HepG2 (cell line): ENCODE data around the gene FIZ1. TPM values are rescaled to one million over a fixed set of nuclear protein-coding genes. Genes with fewer than 3 reads are reported as not detected.

ENCODE experiments used
- DMAP1 ChIP-seq: IDR thresholded peaks from 2 replicates; pipeline ENCODE4 v1.6.1; 2016
- KDM6A ChIP-seq: IDR thresholded peaks from 2 replicates; pipeline ENCODE4 v1.6.1; 2016; ENCODE audit warnings: low read depth
- SKIL ChIP-seq: sonication (generic); formaldehyde crosslinking; IDR thresholded peaks from 2 replicates; pipeline ENCODE4 v1.8.0; 2022; ENCODE audit warnings: missing genetic modification reagents, mild to moderate bottlenecking, moderate library complexity, borderline replicate concordance
- SMAD3 ChIP-seq: sonication (generic); formaldehyde crosslinking; IDR thresholded peaks from 2 replicates; pipeline ENCODE4 v1.4.0; 2020; ENCODE audit warnings: missing genetic modification reagents
- SOX5 ChIP-seq: IDR thresholded peaks from 2 replicates; pipeline ENCODE4 v1.6.1; 2016; ENCODE audit warnings: borderline replicate concordance
- SRSF9 ChIP-seq: fragments of 200-400 bp; formaldehyde crosslinking; IDR thresholded peaks from 2 replicates; pipeline ENCODE4 v1.6.1; 2018; ENCODE audit warnings: borderline replicate concordance, mild to moderate bottlenecking, low read depth, low read length; ENCODE audit not compliant: insufficient read depth, poor library complexity, severe bottlenecking
- THAP8 ChIP-seq: sonication (generic); formaldehyde crosslinking; IDR thresholded peaks from 2 replicates; pipeline ENCODE4 v1.5.1; 2020; ENCODE audit warnings: missing genetic modification reagents, mild to moderate bottlenecking, borderline replicate concordance
- THRA ChIP-seq: sonication (generic); formaldehyde crosslinking; IDR thresholded peaks from 2 replicates; pipeline ENCODE4 v1.4.0; 2020; ENCODE audit warnings: missing genetic modification reagents, borderline replicate concordance
- ZBTB44 ChIP-seq: sonication (generic); formaldehyde crosslinking; IDR thresholded peaks from 2 replicates; pipeline ENCODE4 v1.4.0; 2020; ENCODE audit warnings: missing genetic modification reagents
- ZFP62 ChIP-seq: sonication (generic); formaldehyde crosslinking; IDR thresholded peaks from 2 replicates; pipeline ENCODE4 v1.4.0; 2020; ENCODE audit warnings: missing genetic modification reagents
- ZNF20 ChIP-seq: sonication (generic); formaldehyde crosslinking; IDR thresholded peaks from 2 replicates; pipeline ENCODE4 v1.4.0; 2020; ENCODE audit warnings: mild to moderate bottlenecking, moderate library complexity, missing genetic modification reagents
- ZNF550 ChIP-seq: sonication (generic); formaldehyde crosslinking; IDR thresholded peaks from 2 replicates; pipeline ENCODE4 v1.4.0; 2020; ENCODE audit warnings: mild to moderate bottlenecking, missing genetic modification reagents, borderline replicate concordance
- ZNF570 ChIP-seq: sonication (generic); formaldehyde crosslinking; IDR thresholded peaks from 2 replicates; pipeline ENCODE4 v1.4.0; 2020; ENCODE audit warnings: mild to moderate bottlenecking, missing genetic modification reagents, borderline replicate concordance
- ZNF580 ChIP-seq: IDR thresholded peaks from 2 replicates; pipeline ENCODE4 v1.6.1; 2016; ENCODE audit warnings: low read depth, borderline replicate concordance
- ZNF609 ChIP-seq: sonication (generic); formaldehyde crosslinking; IDR thresholded peaks from 2 replicates; pipeline ENCODE4 v1.4.0; 2020; ENCODE audit warnings: mild to moderate bottlenecking, missing genetic modification reagents, borderline replicate concordance
- ZNF615 ChIP-seq: sonication (generic); formaldehyde crosslinking; IDR thresholded peaks from 2 replicates; pipeline ENCODE4 v1.5.0; 2020; ENCODE audit warnings: mild to moderate bottlenecking, missing genetic modification reagents, borderline replicate concordance
- ZNF788 ChIP-seq: sonication (generic); formaldehyde crosslinking; IDR thresholded peaks from 2 replicates; pipeline ENCODE4 v1.5.0; 2020; ENCODE audit warnings: mild to moderate bottlenecking, missing genetic modification reagents, borderline replicate concordance
- ZSCAN30 ChIP-seq: sonication (generic); formaldehyde crosslinking; IDR thresholded peaks from 2 replicates; pipeline ENCODE4 v1.5.0; 2020; ENCODE audit warnings: mild to moderate bottlenecking, missing genetic modification reagents
- polyA plus RNA-seq, 8 experiments: library from polyadenylated mRNA; depleted of rRNA in 3 of 8; stranded (reverse) in 7 of 8; unstranded in 1 of 8; fragments of >200 nt; fragmentation: Illumina TruSeq in 4 of 8; extraction: Trizol in 4 of 8; gene quantifications; 2 replicates each; pipeline versions ENCODE4 v1.2.1 to v1.2.3, GENCODE V29; 2011 to 2016; ENCODE audit warnings: low read depth in 4 of 8, missing spikeins in 1 of 8, mixed read lengths in 1 of 8; ENCODE audit not compliant: insufficient read depth in 1 of 8
- total RNA-seq, 5 experiments: library from RNA; depleted of rRNA; stranded (reverse); fragments of >200 nt; fragmentation: Illumina TruSeq; extraction: Trizol; gene quantifications; 2 replicates each; pipeline ENCODE4 v1.2.3, GENCODE V29; 2016; ENCODE audit warnings: low read depth in 1 of 5

FIZ1 gene
- total and polyA plus RNA-seq, 2 of the 13 experiments (the other 11 are each of a cell fraction or from before 2014, with no cell fraction given) = 3.6 to 5.9 TPM

- TF ChIP-seq ZNF609 (no peak), ZNF570 (CRISPR knock-in tag) (no peak), KDM6A (CRISPR knock-in tag) (no peak), ZNF550 (CRISPR knock-in tag) (no peak), ZFP62 (CRISPR knock-in tag) (no peak), SOX5 (peak; percentile 30; the same call in 1 of the 2 replicates), ZBTB44 (CRISPR knock-in tag) (no peak), ZSCAN30 (no peak), THAP8 (CRISPR knock-in tag) (no peak), ZNF20 (no peak), SRSF9 (no peak), DMAP1 (CRISPR knock-in tag) (no peak), ZNF788 (CRISPR knock-in tag) (0 out of 2 replicates have a peak, but pooled peaks have one; percentile 32), THRA (CRISPR knock-in tag) (peak; percentile 69; the same call in 1 of the 2 replicates), SMAD3 (CRISPR knock-in tag) (no peak), SKIL (CRISPR knock-in tag) (no peak), ZNF615 (no peak), ZNF580 (CRISPR knock-in tag) (no peak)
Measured at GRCh38 chr19:55544776-55545439, 54.4 kb downstream of the FIZ1 start (continued).
